Transverse colon (tissue), 4 donors: ENCODE results near the gene OBSCN.

Experiments
- EP300 ChIP-seq: sonication (generic); formaldehyde crosslinking; IDR thresholded peaks from one replicate; pipeline ENCODE4 v1.6.1; 2017; ENCODE audit warnings: antibody characterized with exemption, low read depth
- POLR2A ChIP-seq: fragments of 450-650 bp; IDR thresholded peaks from one replicate; pipeline ENCODE4 v1.6.1; 2016; ENCODE audit warnings: antibody characterized with exemption, mild to moderate bottlenecking, moderate library complexity
- POLR2AphosphoS5 ChIP-seq, 3 donors: sonication (generic); formaldehyde crosslinking; IDR thresholded peaks; one replicate each; pipeline ENCODE4 v1.6.1; 2016; ENCODE audit warnings: antibody characterized with exemption in 3 of 3
- TF ChIP-seq, protein P1 (sequence below), 5 experiments: fragments of 200-600 bp in 3 of 5; fragments of 450-650 bp in 2 of 5; sonication (generic) in 3 of 5; IDR thresholded peaks; 1 replicate in 2 of 5; 2 replicates in 3 of 5; pipeline ENCODE4 v1.5.1; 2016 to 2017; ENCODE audit warnings: antibody characterized with exemption in 5 of 5, inconsistent platforms in 3 of 5, mild to moderate bottlenecking in 2 of 5, moderate library complexity in 1 of 5

GRCh38 chr1:228265167-228265566 lies 57.3 kb downstream of the OBSCN start:
- TF ChIP-seq, protein P1, sequence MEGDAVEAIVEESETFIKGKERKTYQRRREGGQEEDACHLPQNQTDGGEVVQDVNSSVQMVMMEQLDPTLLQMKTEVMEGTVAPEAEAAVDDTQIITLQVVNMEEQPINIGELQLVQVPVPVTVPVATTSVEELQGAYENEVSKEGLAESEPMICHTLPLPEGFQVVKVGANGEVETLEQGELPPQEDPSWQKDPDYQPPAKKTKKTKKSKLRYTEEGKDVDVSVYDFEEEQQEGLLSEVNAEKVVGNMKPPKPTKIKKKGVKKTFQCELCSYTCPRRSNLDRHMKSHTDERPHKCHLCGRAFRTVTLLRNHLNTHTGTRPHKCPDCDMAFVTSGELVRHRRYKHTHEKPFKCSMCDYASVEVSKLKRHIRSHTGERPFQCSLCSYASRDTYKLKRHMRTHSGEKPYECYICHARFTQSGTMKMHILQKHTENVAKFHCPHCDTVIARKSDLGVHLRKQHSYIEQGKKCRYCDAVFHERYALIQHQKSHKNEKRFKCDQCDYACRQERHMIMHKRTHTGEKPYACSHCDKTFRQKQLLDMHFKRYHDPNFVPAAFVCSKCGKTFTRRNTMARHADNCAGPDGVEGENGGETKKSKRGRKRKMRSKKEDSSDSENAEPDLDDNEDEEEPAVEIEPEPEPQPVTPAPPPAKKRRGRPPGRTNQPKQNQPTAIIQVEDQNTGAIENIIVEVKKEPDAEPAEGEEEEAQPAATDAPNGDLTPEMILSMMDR (IDR thresholded peaks at IDR 0.05) = no peak
- TF ChIP-seq POLR2A = no peak
- no peak for TF ChIP-seq EP300
- no peak for TF ChIP-seq POLR2AphosphoS5 (IDR thresholded peaks at IDR 0.05)
